Adrenal gland (tissue), 12 donors: Measurements from ENCODE around the gene ZFHX3. TPM values are rescaled to one million over a fixed set of nuclear protein-coding genes. Genes with fewer than 3 reads are reported as not detected.

Experiments used
- DNase-seq, 7 donors: peaks; one replicate each; pipeline ENCODE4 v3.0.0-alpha.2; 2019 to 2020
- H3K27ac ChIP-seq, 5 donors: fragments of 200-600 bp; sonication (generic) in 4 of 5; 1 replicate in 3 of 5; 2 replicates in 2 of 5; pipeline versions ENCODE4 v1.5.1 to v1.8.0; 2016 to 2020; ENCODE audit warnings: mild to moderate bottlenecking in 1 of 5
- H3K27me3 ChIP-seq: fragments of 200-600 bp; 2 replicates; pipeline ENCODE4 v1.8.0; 2021
- H3K36me3 ChIP-seq, 2 donors: fragments of 200-600 bp; replicated peaks in 1 of 2; 1 replicate in 1 of 2; 2 replicates in 1 of 2; pipeline versions ENCODE4 v1.5.1 to v1.8.0; 2018 to 2022
- H3K4me1 ChIP-seq, 2 donors: fragments of 200-600 bp; replicated peaks in 1 of 2; 1 replicate in 1 of 2; 2 replicates in 1 of 2; pipeline versions ENCODE4 v1.5.1 to v1.8.0; 2018 to 2021
- H3K4me3 ChIP-seq, 4 donors: fragments of 200-600 bp; sonication (generic) in 3 of 4; one replicate each; pipeline ENCODE4 v1.5.1; 2016 to 2018
- H3K9me3 ChIP-seq, 3 donors: fragments of 200-600 bp; sonication (generic) in 1 of 3; replicated peaks in 1 of 3; 1 replicate in 2 of 3; 2 replicates in 1 of 3; pipeline versions ENCODE4 v1.5.1 to v1.8.0; 2016 to 2021
- POLR2A ChIP-seq, 2 donors: fragments of 450-650 bp; IDR thresholded peaks; one replicate each; pipeline ENCODE4 v1.6.1; 2017; ENCODE audit warnings: antibody characterized with exemption in 2 of 2, mild to moderate bottlenecking in 2 of 2, moderate library complexity in 1 of 2
- WGBS, 4 donors: extraction: QIAGEN DNeasy Blood & Tissue Kit in 2 of 4; methylation state at CpG; one replicate each; pipeline versions ENCODE4 v1.1.5 to v1.1.7; 2013 to 2017; 5-methylcytosine and 5-hydroxymethylcytosine counted together
- intact Hi-C, 2 donors: fragments of 100-400 bp; cut with DNase I; formaldehyde crosslinking; loops; one replicate each; pipeline versions ENCODE4 v1.14.1 to v1.15.0; 2022 to 2023
- polyA plus RNA-seq, 3 donors: library from polyadenylated mRNA; stranded (reverse); fragments of 200-250 nt in 2 of 3; fragments of 350-450 nt in 1 of 3; fragmentation: Illumina TruSeq in 1 of 3; extraction: RNeasy Lipid Tissue Mini Kit (QIAGEN cat#74804) in 1 of 3; gene quantifications; one replicate each; pipeline ENCODE4 v1.2.3, GENCODE V29; 2013 to 2014
- total RNA-seq, 9 donors: library from RNA; depleted of rRNA in 4 of 9; stranded (reverse); fragments of >200 nt in 4 of 9; fragments of 120-200 nt in 1 of 9; fragmentation: NEBNext Ultra II Directional in 1 of 9; extraction: Animal tissue kit (Norgen Biotek cat#: 25700) in 1 of 9; gene quantifications; one replicate each; pipeline versions ENCODE4 v1.1.0 to v1.2.4, GENCODE V29; 2013 to 2023
- TF ChIP-seq, protein P1 (sequence below), 6 experiments: fragments of 450-650 bp in 4 of 6; fragments of 200-600 bp in 2 of 6; sonication (generic) in 1 of 6; IDR thresholded peaks; 1 replicate in 5 of 6; 2 replicates in 1 of 6; pipeline versions ENCODE4 v1.5.1 to v1.8.0; 2016 to 2021; ENCODE audit warnings: antibody characterized with exemption in 6 of 6, mild to moderate bottlenecking in 2 of 6, moderate library complexity in 1 of 6
- donor health status: healthy with polysubstance abuse.
- donor health status: Bipolar disorder and iron deficiency.
- donor health status: DM: yes; HTN: yes; CAD: no.
- donor health status: DM: no; HTN: no; CAD: no.
- donor health status: DM: no; HTN: no; CAD: no.
- donor health status: DM: yes; HTN: yes; CAD: no.

ZFHX3 gene
- total and polyA plus RNA-seq, 12 donors: 2.4 to 31.6 (median 19.3) TPM

DNA sequence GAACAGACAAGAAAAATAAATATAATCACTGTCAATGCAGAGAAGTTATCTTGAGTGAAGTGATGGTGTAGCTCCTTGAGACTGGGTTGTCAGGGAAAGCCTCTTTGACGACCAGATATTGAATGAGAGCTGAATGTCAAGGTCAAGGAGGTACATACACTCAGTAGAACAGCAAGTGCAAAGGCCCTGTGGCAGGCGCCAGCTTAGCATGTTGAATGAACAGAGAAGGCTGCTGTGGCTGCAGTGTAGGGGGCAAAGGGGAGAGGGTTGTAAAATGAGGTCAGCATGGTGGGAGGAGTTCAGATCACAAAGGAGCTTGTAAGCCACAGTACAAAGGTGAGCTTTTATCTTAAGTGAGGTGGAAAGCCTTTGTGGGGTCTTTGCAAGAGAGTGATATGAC lies 111.5 kb downstream of the ZFHX3 start:
- Histone ChIP-seq H3K9me3 (no peaks in the 10 kb centered on the region), H3K27me3 (no peaks in the 10 kb centered on the region), H3K36me3 (no peaks in the 10 kb centered on the region), H3K27ac (peak overlapping the region in 3 of 5 donors; percentile 90 to 94 (median 90)), H3K4me3 (no peak overlapping the region), H3K4me1 (peaks cover 47 to 81% of the 10 kb centered on the region in 2 donors)
- no peak for TF ChIP-seq POLR2A (IDR thresholded peaks at IDR 0.05)
- TF ChIP-seq, protein P1, sequence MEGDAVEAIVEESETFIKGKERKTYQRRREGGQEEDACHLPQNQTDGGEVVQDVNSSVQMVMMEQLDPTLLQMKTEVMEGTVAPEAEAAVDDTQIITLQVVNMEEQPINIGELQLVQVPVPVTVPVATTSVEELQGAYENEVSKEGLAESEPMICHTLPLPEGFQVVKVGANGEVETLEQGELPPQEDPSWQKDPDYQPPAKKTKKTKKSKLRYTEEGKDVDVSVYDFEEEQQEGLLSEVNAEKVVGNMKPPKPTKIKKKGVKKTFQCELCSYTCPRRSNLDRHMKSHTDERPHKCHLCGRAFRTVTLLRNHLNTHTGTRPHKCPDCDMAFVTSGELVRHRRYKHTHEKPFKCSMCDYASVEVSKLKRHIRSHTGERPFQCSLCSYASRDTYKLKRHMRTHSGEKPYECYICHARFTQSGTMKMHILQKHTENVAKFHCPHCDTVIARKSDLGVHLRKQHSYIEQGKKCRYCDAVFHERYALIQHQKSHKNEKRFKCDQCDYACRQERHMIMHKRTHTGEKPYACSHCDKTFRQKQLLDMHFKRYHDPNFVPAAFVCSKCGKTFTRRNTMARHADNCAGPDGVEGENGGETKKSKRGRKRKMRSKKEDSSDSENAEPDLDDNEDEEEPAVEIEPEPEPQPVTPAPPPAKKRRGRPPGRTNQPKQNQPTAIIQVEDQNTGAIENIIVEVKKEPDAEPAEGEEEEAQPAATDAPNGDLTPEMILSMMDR (IDR thresholded peaks at IDR 0.05): no peak
- peak in 1 of 7 donors; percentile 48 for DNase-seq
- 59 to 70% (median 65%) methylated on average over 2 of the region's 2 CpGs for WGBS, 4 donors
- intact Hi-C loops: no loop called here

DNA sequence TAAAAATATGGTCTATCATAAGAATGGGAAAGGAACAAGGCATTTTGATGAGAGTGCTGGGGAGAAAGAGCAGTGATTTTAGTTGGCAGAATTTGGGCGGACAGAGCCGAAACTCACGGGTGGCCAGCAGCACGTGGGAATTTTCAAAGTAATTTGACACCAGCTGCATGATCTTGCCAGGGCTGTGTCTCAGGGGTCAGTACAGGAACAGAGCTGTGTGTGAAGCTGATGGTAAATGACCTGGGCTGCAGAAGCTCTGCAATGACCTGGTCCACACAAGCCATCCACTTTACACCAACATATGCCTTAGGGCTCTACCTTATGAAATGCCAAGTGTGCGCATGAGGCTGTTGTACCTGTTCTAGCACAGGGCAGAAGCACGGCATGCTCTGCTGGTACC lies 112.0 kb downstream of the ZFHX3 start:
- Histone ChIP-seq H3K4me1 (peaks cover 48 to 84% of the 10 kb centered on the region in 2 donors), H3K27ac (peak overlapping the region in 3 of 5 donors; percentile 55 to 94 (median 90)), H3K36me3 (no peaks in the 10 kb centered on the region), H3K9me3 (no peaks in the 10 kb centered on the region), H3K4me3 (no peak overlapping the region), H3K27me3 (no peaks in the 10 kb centered on the region)
- 58 to 73% (median 66%) methylated on average over 6 of the region's 6 CpGs for WGBS, 4 donors
- peak in 3 of 7 donors; percentile 53 to 55 (median 53) for DNase-seq
- intact Hi-C loops: no loop called here
- TF ChIP-seq POLR2A (IDR thresholded peaks at IDR 0.05): peak in 1 of 2 donors; percentile 14
- TF ChIP-seq, protein P1 (IDR thresholded peaks at IDR 0.05): no peak

DNA sequence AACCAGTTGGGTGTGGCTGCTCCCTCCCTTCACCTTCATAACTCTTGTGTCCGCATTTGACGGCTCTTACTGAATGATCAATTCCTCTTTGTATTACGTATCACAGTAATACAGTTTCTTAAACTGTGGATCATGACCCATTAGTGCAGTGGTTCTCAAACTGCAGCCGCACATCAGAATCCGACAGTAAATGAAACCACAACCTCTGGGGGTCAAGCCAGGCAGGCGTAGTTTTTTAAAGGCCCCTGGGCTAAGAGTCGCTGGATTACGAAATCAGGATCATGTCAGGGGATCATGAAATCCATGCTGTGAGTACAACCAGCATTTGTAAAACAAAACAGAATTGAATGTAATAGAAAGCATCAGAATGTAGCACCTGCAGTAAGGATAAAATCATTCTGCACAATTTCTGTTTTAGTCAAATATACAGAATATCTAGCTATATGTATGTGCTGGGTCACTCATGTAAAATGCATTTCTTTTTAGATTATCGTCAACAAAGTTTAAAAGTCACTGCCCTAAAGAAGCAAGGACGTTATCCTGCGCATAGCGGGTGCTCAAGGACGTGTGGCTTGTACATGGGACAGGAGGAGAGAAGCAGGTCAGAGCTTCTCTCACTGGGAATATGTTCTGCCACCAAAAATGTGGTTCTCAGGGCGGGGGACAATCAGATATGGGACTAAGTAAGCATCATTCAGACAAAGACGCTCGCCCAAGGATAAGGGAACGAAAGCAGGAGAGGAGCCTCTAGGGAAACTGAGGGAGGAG lies 113.1 kb downstream of the ZFHX3 start:
- no peaks in the 10 kb centered on the region for H3K27me3 ChIP-seq
- H3K4me1 ChIP-seq: peaks cover 48 to 87% of the 10 kb centered on the region in 2 donors
- peak overlapping the region in 4 of 5 donors; percentile 39 to 90 (median 51) for H3K27ac ChIP-seq
- DNase-seq: peak in 5 of 7 donors; percentile 29 to 67 (median 51)
- H3K4me3 ChIP-seq: no peak overlapping the region
- no peaks in the 10 kb centered on the region for H3K36me3 ChIP-seq
- intact Hi-C loops: no loop called here
- no peaks in the 10 kb centered on the region for H3K9me3 ChIP-seq
- TF ChIP-seq, protein P1 (IDR thresholded peaks at IDR 0.05): no peak
- TF ChIP-seq POLR2A (IDR thresholded peaks at IDR 0.05): no peak
- 38 to 52% (median 49%) methylated on average over 17 of the region's 17 CpGs for WGBS, 4 donors

DNA sequence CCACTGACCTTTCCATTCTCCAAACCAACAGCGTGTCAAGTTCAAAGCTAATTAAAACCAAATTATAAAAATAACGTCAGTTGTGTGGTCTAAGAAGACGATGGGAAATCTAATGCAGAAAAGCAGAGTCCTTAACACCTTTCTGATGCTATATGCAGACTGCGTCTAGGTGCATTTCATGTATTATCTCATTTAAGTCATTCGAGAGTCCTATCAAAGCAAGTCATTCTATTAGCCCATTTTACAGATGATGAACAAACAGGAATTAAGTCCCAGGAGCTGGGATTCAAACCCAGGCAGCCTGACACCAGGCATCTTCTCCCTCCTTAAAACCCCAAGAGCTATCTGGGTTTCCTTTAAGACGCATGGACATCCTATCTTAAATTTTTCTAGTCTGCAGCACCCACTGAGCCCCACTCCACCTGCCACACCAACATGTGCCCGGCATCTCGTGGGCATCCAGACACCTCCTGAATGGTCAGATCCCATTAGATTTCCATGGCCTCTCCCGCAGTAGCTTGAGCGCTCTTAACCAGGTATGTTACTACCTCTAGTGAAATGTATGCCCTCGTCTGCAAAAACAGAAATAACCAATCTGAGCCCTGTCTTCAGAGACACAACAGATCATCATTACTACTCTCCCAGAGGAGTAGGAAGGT lies 115.1 kb downstream of the ZFHX3 start:
- H3K36me3 ChIP-seq: no peaks in the 10 kb centered on the region
- peaks cover 30 to 68% of the 10 kb centered on the region in 2 donors for H3K4me1 ChIP-seq
- peak overlapping the region in 3 of 5 donors; percentile 41 to 66 (median 55) for H3K27ac ChIP-seq
- no peak overlapping the region for H3K4me3 ChIP-seq
- H3K9me3 ChIP-seq: no peaks in the 10 kb centered on the region
- 78 to 82% (median 79%) methylated on average over 11 of the region's 11 CpGs for WGBS, 4 donors
- intact Hi-C loops: no loop called here
- no peaks in the 10 kb centered on the region for H3K27me3 ChIP-seq
- DNase-seq: peak in 1 of 7 donors; percentile 49
- no peak for TF ChIP-seq POLR2A (IDR thresholded peaks at IDR 0.05)
- TF ChIP-seq, protein P1 (IDR thresholded peaks at IDR 0.05): no peak
